Fibroblast of mammary gland (primary cell): ENCODE measurements around the gene BMAL1.

Experiments
- DNase-seq: peaks from one replicate; pipeline ENCODE4 v3.0.0-alpha.2; 2010; ENCODE audit warnings: low read depth
- H3K4me3 ChIP-seq: 2 replicates; pipeline ENCODE4 v1.5.1; 2011; ENCODE audit warnings: low read depth, mild to moderate bottlenecking, low read length, moderate library complexity; ENCODE audit not compliant: control insufficient read depth
- TF ChIP-seq, protein P1 (sequence below): conservative IDR thresholded peaks from 2 replicates; pipeline ENCODE4 v1.5.1; 2011; ENCODE audit warnings: low read depth, low read length, inconsistent platforms; ENCODE audit not compliant: control insufficient read depth, insufficient read depth

Gene BMAL1

DNA sequence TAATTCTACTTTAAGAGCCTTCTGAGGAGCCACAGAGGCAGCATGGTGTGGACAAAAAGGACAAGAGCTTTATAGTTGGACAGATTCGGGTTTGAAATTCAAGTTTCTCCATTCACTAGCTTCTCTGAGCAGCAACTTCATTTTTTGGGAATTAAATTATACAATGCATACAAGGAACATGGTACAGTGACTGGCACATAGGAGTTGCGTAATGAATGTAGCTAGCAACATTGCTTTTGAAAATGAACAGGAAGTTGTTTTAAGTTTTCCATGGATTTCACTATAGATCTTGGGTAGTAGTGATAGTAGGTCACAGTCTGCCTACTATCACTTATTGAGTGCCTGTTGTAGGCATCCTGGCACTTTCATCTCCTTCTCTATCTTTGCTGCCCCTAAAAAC is 41.0 kb upstream of the BMAL1 start:
- TF ChIP-seq, protein P1, sequence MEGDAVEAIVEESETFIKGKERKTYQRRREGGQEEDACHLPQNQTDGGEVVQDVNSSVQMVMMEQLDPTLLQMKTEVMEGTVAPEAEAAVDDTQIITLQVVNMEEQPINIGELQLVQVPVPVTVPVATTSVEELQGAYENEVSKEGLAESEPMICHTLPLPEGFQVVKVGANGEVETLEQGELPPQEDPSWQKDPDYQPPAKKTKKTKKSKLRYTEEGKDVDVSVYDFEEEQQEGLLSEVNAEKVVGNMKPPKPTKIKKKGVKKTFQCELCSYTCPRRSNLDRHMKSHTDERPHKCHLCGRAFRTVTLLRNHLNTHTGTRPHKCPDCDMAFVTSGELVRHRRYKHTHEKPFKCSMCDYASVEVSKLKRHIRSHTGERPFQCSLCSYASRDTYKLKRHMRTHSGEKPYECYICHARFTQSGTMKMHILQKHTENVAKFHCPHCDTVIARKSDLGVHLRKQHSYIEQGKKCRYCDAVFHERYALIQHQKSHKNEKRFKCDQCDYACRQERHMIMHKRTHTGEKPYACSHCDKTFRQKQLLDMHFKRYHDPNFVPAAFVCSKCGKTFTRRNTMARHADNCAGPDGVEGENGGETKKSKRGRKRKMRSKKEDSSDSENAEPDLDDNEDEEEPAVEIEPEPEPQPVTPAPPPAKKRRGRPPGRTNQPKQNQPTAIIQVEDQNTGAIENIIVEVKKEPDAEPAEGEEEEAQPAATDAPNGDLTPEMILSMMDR, result no peak
- H3K4me3 ChIP-seq, result no peak overlapping the region
- DNase-seq, result no peak

DNA sequence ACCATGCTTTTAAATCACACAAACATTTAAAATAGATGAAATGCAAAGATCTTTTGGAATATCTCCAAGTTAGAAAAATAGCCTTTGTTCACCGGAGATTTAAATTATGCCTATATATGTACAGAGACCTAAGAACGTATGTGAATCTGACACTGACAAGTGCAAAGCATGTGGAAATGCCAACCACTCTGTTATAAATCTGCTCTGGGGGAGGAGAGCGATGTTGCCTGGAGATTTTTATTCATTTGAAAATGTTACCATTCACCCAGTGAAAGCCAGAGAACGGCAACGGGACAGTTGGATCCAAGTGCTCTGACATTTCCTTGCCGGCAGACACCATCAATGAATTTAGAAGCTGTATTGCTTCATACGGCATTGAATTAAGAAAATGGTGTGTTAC is 39.8 kb upstream of the BMAL1 start:
- no peak overlapping the region for H3K4me3 ChIP-seq
- DNase-seq, result no peak
- TF ChIP-seq, protein P1, result no peak

GRCh38 chr11:13238879-13239514 is 38.6 kb upstream of the BMAL1 start:
- H3K4me3 ChIP-seq, result no peak overlapping the region
- TF ChIP-seq, protein P1, result peak; percentile 93
- peak; percentile 62 for DNase-seq

GRCh38 chr11:13242564-13242963 is 35.0 kb upstream of the BMAL1 start:
- TF ChIP-seq, protein P1, result no peak
- H3K4me3 ChIP-seq, result no peak overlapping the region
- DNase-seq, result peak; percentile 12

DNA sequence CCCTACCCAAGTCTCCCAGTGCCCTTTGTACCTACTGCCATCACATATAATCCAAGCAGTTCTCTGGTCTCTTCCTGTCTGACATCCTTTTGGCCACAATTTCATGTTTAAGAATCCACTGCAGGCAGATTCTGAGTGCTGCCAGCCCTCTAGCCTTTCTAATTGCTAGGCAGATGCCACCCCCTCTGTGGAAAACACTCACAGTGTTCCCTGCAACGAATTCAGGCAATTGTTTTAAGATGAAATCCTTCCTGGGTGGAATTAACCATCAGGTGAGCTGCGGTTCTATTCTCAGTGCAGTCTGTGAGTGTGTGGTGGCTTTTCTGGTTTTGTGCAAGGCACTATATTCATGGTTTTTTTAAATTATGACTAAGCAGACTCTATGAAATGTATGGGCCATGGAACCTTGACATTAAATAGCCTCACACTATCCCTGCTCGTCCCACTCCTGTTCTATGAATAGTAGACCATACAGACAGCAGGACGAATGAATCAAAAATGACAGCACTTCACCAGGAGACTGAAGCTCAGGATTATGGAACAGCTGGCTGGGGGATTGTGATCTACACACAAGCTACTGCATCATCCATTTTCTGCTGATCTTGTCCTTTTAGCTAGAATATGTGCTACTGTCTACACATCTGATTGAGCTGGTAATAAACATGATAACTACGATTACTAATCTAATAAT is 29.8 kb upstream of the BMAL1 start:
- H3K4me3 ChIP-seq, result no peak overlapping the region
- no peak for DNase-seq
- TF ChIP-seq, protein P1, result no peak

DNA sequence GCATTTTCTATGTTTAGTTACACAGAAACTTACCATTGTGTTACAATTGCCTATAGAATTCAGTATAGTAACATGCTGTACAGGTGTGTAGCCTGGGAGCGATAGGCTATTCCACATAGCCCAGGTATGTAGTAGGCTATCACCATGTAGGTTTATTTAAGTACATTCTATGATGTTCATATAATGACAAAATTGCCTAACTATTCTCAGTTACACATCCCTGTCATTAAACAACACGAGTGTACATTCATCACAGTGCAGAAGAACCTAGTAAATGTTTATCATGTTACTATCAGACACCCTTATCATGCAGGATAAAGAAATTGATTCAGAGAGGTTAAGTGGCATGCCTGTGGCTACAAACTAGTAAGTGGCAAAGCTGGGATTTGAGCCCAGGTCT is 28.4 kb upstream of the BMAL1 start:
- TF ChIP-seq, protein P1, result no peak
- DNase-seq, result no peak
- no peak overlapping the region for H3K4me3 ChIP-seq

- H3K4me3 ChIP-seq, result no peak overlapping the region
- peak; percentile 26 for DNase-seq
- TF ChIP-seq, protein P1, result peak; percentile 40
Measured at GRCh38 chr11:13249992-13250391, 27.6 kb upstream of the BMAL1 start.
